GM23338 (cell line): Measurements from ENCODE around the gene ENC1.

ENCODE experiments used
- CREB1 ChIP-seq: fragments of 250-450 bp; sonication (Bioruptor Pico); IDR thresholded peaks from 2 replicates; pipeline ENCODE4 v1.5.0; 2020; ENCODE audit warnings: low read depth, mild to moderate bottlenecking, moderate library complexity
- ETS1 ChIP-seq: IDR thresholded peaks from 2 replicates; pipeline ENCODE4 v1.6.1; 2016; ENCODE audit warnings: antibody characterized with exemption
- EZH2 ChIP-seq: fragments of 200-600 bp; sonication (generic); IDR thresholded peaks from one replicate; pipeline ENCODE4 v1.8.0; 2017; ENCODE audit warnings: antibody characterized with exemption, mild to moderate bottlenecking, low read depth; ENCODE audit not compliant: unreplicated experiment
- EZH2phosphoT487 ChIP-seq: fragments of 200-600 bp; sonication (generic); IDR thresholded peaks from one replicate; pipeline ENCODE4 v1.8.1; 2018; ENCODE audit warnings: antibody characterized with exemption; ENCODE audit not compliant: unreplicated experiment
- JUNB ChIP-seq: IDR thresholded peaks from one replicate; pipeline ENCODE4 v1.6.1; 2016; ENCODE audit warnings: antibody characterized with exemption; ENCODE audit not compliant: unreplicated experiment
- NANOG ChIP-seq: IDR thresholded peaks from 2 replicates; pipeline ENCODE4 v1.6.1; 2016; ENCODE audit warnings: antibody characterized with exemption, borderline replicate concordance
- POLR2AphosphoS5 ChIP-seq: IDR thresholded peaks from 2 replicates; pipeline ENCODE4 v1.6.1; 2016; ENCODE audit warnings: antibody characterized with exemption, low read depth
- REST ChIP-seq: IDR thresholded peaks from one replicate; pipeline ENCODE4 v1.6.1; 2018; ENCODE audit warnings: antibody characterized with exemption; ENCODE audit not compliant: unreplicated experiment
- STAT1 ChIP-seq: IDR thresholded peaks from one replicate; pipeline ENCODE4 v1.6.1; 2016; ENCODE audit warnings: antibody characterized with exemption; ENCODE audit not compliant: unreplicated experiment
- ZNF114 ChIP-seq: fragments of 250-450 bp; sonication (Bioruptor Pico); IDR thresholded peaks from 2 replicates; pipeline ENCODE4 v1.5.0; 2020; ENCODE audit warnings: mild to moderate bottlenecking, moderate library complexity
- ZNF331 ChIP-seq: fragments of 250-450 bp; sonication (Bioruptor Pico); IDR thresholded peaks from 2 replicates; pipeline ENCODE4 v1.5.0; 2020; ENCODE audit warnings: low read depth, mild to moderate bottlenecking, moderate library complexity
- TF ChIP-seq, protein P1 (sequence below), 2 experiments: fragments of 200-600 bp in 1 of 2; sonication (generic) in 1 of 2; conservative IDR thresholded peaks; 2 replicates each; pipeline versions ENCODE4 v1.5.1 to v1.6.1; 2016 to 2017; ENCODE audit warnings: antibody characterized with exemption in 2 of 2, low read depth in 2 of 2, mild to moderate bottlenecking in 2 of 2, moderate library complexity in 1 of 2
- TF ChIP-seq, protein P2 (sequence below): fragments of 250-450 bp; sonication (Bioruptor Pico); IDR thresholded peaks from 2 replicates; pipeline ENCODE4 v1.5.0; 2020; ENCODE audit warnings: mild to moderate bottlenecking, moderate library complexity

DNA sequence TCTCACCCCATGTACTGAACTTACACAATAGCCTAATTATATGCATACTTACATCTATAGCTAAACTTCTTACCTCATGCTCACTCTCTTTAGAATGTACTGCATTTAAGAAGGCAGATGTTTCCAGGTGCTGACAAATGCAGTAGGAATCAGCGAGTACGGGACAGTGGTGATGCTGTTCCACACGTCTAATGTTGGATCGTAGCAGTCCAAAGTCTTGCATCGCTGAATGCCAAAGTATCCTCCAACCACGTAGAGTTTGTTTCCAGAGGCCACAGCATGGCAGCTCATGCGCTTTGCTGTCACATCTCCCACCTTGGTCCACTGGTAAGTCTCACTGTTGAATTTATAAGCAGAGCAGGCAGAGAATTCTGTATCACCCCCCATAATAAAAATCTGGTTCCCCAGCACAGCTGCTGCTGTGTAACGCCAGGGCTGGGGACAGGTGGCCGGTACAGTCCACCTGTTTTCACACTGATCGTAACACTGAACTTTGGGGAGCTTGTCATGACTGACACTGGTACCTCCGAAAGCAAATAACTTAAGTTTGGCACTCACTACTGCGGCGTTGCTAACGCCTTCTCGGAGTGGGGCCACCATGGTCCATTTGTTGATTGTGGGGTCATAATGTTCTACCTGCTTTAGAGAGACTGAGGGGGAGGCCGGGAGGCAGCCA is 5.8 kb downstream of the ENC1 start:
- TF ChIP-seq EZH2 (no peak), REST (no peak), JUNB (no peak), POLR2AphosphoS5 (no peak), EZH2phosphoT487 (no peak), STAT1 (no peak), ZNF114 (CRISPR knock-in tag) (no peak), CREB1 (CRISPR knock-in tag) (no peak), NANOG (no peak), ZNF331 (CRISPR knock-in tag) (no peak), ETS1 (no peak)
- TF ChIP-seq, protein P1, sequence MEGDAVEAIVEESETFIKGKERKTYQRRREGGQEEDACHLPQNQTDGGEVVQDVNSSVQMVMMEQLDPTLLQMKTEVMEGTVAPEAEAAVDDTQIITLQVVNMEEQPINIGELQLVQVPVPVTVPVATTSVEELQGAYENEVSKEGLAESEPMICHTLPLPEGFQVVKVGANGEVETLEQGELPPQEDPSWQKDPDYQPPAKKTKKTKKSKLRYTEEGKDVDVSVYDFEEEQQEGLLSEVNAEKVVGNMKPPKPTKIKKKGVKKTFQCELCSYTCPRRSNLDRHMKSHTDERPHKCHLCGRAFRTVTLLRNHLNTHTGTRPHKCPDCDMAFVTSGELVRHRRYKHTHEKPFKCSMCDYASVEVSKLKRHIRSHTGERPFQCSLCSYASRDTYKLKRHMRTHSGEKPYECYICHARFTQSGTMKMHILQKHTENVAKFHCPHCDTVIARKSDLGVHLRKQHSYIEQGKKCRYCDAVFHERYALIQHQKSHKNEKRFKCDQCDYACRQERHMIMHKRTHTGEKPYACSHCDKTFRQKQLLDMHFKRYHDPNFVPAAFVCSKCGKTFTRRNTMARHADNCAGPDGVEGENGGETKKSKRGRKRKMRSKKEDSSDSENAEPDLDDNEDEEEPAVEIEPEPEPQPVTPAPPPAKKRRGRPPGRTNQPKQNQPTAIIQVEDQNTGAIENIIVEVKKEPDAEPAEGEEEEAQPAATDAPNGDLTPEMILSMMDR (conservative IDR thresholded peaks at IDR 0.05; ENCODE audit: low read depth in 2 of 2): no peak
- TF ChIP-seq, protein P2, sequence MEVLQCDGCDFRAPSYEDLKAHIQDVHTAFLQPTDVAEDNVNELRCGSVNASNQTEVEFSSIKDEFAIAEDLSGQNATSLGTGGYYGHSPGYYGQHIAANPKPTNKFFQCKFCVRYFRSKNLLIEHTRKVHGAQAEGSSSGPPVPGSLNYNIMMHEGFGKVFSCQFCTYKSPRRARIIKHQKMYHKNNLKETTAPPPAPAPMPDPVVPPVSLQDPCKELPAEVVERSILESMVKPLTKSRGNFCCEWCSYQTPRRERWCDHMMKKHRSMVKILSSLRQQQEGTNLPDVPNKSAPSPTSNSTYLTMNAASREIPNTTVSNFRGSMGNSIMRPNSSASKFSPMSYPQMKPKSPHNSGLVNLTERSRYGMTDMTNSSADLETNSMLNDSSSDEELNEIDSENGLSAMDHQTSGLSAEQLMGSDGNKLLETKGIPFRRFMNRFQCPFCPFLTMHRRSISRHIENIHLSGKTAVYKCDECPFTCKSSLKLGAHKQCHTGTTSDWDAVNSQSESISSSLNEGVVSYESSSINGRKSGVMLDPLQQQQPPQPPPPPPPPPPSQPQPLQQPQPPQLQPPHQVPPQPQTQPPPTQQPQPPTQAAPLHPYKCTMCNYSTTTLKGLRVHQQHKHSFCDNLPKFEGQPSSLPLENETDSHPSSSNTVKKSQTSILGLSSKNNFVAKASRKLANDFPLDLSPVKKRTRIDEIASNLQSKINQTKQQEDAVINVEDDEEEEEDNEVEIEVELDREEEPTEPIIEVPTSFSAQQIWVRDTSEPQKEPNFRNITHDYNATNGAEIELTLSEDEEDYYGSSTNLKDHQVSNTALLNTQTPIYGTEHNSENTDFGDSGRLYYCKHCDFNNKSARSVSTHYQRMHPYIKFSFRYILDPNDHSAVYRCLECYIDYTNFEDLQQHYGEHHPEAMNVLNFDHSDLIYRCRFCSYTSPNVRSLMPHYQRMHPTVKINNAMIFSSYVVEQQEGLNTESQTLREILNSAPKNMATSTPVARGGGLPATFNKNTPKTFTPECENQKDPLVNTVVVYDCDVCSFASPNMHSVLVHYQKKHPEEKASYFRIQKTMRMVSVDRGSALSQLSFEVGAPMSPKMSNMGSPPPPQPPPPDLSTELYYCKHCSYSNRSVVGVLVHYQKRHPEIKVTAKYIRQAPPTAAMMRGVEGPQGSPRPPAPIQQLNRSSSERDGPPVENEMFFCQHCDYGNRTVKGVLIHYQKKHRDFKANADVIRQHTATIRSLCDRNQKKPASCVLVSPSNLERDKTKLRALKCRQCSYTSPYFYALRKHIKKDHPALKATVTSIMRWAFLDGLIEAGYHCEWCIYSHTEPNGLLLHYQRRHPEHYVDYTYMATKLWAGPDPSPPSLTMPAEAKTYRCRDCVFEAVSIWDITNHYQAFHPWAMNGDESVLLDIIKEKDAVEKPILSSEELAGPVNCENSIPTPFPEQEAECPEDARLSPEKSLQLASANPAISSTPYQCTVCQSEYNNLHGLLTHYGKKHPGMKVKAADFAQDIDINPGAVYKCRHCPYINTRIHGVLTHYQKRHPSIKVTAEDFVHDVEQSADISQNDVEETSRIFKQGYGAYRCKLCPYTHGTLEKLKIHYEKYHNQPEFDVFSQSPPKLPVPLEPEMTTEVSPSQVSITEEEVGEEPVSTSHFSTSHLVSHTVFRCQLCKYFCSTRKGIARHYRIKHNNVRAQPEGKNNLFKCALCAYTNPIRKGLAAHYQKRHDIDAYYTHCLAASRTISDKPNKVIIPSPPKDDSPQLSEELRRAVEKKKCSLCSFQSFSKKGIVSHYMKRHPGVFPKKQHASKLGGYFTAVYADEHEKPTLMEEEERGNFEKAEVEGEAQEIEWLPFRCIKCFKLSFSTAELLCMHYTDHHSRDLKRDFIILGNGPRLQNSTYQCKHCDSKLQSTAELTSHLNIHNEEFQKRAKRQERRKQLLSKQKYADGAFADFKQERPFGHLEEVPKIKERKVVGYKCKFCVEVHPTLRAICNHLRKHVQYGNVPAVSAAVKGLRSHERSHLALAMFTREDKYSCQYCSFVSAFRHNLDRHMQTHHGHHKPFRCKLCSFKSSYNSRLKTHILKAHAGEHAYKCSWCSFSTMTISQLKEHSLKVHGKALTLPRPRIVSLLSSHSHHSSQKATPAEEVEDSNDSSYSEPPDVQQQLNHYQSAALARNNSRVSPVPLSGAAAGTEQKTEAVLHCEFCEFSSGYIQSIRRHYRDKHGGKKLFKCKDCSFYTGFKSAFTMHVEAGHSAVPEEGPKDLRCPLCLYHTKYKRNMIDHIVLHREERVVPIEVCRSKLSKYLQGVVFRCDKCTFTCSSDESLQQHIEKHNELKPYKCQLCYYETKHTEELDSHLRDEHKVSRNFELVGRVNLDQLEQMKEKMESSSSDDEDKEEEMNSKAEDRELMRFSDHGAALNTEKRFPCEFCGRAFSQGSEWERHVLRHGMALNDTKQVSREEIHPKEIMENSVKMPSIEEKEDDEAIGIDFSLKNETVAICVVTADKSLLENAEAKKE (CRISPR knock-in tag): no peak
